Effector CD4-positive, alpha-beta T cell (primary cell): Measurements from ENCODE around the gene MALT1.
A peak's percentile ranks its signal among the peaks of the same experiment; 100 is the strongest.

Source experiments
- DNase-seq: peaks from one replicate; pipeline ENCODE4 v3.0.0-alpha.2; 2020

MALT1 gene

DNA sequence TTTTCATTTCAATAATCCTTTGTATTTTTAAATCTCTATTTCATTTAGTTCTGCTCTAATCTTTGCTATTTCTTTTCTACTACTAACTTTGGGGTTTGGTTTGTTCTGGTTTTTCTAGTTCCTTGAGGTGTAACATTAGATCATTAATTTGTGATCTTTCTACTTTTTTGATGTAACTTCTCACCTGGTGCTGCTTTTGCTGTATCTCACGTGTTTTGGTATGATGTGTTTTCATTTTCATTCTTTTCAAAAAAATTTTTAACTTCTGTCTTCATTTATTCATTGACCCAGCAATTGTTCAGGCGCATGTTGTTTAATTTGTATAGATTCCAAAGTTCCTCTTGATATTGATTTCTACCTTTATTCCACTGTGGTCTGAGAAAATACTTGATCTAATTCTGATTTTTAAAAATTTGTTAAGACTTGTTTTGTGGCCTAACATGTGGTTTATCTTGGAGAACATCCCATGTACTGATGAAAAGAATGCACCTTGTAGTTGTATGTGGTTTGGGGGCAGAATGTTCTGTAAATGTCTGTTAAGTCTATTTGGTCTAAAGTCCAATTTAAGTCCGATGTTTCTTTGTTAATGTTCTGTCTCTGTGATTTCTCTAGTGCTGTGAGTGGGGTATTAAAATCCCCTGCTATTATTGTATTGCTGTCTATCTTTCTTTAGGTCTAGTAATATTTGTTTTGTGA, 17.3 kb upstream of the MALT1 start:
- no peak for DNase-seq

DNA sequence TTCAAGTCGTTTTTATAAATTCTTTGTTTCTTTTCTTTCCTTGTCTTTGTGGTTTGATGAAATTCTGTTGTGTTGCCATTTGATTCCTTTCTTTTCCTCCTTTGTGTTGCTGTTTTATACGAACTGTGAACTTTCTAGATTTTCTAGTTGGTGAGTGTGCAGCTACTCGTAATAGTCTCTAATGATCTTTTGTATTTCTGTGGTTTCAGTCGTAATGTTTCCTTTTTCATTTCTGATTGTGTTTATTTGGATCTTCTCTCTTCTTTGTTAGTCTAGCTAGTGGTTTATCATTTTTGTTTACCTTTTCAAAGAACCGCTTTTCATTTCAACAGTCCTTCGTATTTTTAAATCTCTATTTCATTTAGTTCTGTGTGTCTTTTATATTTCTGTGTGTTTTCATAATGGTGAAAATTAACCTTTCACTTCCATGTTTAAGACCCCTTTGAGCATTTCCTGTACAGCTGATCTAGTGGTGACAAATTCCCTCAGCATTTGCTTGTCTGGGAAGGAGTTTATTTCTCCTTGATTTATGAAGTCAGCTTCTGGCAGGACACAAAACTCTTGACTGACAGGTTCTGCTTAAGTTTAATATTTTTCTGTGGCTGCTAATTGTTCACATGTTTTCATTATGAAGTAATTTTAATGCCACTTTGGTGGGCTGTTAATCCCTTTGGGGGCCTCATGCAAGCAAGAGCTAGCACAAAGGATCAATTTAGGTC, 16.2 kb upstream of the MALT1 start:
- DNase-seq = no peak

- no peak for DNase-seq
Measured at GRCh38 chr18:58657081-58657480, 14.2 kb upstream of the MALT1 start.

- no peak for DNase-seq
Measured at GRCh38 chr18:58657494-58657893, 13.8 kb upstream of the MALT1 start.

DNA sequence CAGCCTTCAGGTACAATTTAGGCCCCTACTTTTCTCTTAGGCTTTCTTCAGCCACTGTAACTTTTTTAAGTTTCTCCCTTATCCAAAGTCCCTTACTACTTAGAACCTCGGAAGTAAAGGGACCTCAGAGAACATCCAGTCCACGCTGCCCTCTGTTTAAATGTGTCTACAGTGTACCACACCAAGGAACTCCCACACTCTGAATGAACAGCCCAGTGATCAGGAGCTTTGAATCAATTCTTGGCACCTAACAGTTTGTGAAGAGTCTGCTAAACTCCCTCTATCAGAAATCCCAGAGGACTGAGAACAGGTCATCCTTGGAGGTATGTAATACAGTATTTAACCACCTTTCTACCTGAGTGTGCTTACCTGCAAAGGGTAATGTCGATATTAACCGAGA, 11.6 kb upstream of the MALT1 start:
- no peak for DNase-seq

DNA sequence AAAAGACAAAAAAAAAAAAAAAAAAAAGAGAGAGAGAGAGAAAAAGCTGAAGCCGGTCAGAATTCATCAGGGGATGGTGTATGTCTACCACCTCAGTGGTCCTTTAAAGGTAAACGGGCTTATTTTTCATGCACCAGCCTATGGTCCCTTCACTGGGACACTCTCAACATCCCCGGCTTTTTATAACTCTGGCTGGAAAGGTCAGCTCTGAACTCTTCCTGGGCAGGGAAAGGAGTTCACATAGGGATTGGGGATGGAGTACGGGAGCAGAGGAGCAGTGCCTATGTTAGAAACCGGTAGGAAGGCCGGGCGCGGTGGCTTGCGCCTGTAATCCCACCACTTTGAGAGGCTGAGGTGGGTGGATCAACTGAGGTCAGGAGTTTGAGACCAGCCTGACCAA, 10.3 kb upstream of the MALT1 start:
- DNase-seq = no peak

DNA sequence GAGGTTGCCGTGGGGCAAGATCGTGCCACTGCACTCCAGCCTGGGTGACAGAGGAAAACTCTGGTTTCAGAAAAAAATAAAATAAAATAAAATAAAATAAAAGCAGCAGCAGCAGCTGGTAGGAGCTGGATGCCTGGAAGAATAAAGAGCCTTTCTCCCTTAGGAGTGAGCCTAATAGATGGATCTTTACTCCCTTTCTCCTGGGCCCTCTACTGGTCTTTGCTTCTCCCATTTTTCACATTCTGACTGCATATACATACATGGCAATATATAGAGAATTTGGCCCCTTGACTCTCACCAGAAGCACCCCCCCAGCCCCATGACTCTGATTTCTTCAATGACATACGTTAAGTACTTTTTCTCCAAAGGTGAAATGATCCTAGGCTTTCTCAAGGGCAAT, 9.8 kb upstream of the MALT1 start:
- DNase-seq = no peak

DNA sequence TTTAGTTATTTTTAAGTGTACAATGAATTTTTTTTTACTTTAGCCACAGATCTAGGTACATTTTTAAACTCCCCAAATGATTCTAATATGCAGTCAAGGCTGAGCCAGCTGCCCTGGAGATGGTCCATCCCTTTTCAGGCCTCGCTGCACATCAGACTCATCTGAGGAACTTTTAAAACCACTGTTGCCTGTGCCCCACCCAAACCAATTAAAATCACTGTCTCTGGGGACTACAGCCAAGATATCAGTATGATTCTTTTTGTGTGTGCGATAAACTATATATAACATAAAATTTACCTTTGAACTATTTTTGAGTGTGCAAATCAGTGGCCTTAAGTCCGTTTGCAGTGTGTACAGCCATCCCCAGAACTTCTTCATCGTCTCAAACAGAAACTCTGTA, 9.1 kb upstream of the MALT1 start:
- DNase-seq = no peak

- DNase-seq = no peak
Measured at GRCh38 chr18:58666176-58666575, 5.1 kb upstream of the MALT1 start.

DNA sequence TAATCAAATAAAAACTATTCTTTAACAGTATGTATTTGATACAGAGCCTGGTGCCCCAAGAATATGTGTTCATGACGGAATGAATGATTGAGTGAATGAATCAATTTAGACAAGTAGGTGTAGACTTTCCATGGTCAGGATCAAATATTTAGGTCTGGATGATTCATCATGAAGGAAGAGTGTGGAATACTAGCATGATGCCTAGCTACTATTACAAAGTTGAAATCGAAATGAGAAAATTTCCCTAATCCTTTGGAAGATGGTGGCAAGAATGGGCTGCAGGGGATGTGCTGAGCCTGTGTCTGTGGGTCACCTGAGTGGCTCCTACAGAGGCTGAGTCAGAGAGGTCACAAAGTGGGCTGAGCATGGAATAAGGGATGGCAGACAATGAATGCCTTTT, 3.1 kb upstream of the MALT1 start:
- DNase-seq = no peak

GRCh38 chr18:58668897-58669296, 2.4 kb upstream of the MALT1 start:
- no peak for DNase-seq

DNA sequence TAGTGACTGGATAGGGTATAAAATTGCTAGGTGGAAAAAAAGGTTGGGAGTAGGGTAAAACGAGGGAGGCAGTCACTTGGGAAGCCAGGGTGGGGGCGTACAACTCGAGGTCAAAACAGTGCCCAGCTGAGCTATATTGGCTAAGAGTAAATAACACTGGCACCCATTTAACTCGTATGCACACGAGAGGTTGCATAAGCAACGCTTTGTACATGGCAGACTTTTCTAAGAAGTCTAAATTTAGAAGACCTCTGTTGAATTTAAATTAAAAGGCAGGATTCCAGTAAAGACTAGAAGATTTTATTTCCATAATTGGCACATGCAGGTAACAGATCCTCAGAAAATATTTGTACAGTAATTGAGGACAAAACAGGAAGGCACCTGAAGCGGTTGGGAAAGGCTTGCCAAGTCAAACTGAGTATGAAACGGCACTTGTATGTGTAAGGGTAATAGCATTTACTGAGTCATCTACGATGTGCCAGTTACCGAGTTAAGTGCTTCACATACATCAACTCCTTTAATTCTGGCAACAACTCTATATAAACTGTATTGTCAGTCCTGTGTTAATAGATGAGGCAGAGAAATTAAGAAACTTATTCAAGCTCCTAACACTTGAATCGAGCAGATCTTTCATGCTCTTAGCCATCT, 1.4 kb upstream of the MALT1 start:
- DNase-seq = no peak

- no peak for DNase-seq
Measured at GRCh38 chr18:58670404-58671110, 708 bp upstream of the MALT1 start.

- peak; percentile 50 for DNase-seq
Measured at GRCh38 chr18:58671632-58672564, 633 bp downstream of the MALT1 start.

GRCh38 chr18:58674159-58674558, 2.9 kb downstream of the MALT1 start:
- no peak for DNase-seq

- DNase-seq = no peak
Measured at GRCh38 chr18:58674863-58675472, 3.7 kb downstream of the MALT1 start.

- no peak for DNase-seq
Measured at GRCh38 chr18:58676270-58676669, 5.0 kb downstream of the MALT1 start.

DNA sequence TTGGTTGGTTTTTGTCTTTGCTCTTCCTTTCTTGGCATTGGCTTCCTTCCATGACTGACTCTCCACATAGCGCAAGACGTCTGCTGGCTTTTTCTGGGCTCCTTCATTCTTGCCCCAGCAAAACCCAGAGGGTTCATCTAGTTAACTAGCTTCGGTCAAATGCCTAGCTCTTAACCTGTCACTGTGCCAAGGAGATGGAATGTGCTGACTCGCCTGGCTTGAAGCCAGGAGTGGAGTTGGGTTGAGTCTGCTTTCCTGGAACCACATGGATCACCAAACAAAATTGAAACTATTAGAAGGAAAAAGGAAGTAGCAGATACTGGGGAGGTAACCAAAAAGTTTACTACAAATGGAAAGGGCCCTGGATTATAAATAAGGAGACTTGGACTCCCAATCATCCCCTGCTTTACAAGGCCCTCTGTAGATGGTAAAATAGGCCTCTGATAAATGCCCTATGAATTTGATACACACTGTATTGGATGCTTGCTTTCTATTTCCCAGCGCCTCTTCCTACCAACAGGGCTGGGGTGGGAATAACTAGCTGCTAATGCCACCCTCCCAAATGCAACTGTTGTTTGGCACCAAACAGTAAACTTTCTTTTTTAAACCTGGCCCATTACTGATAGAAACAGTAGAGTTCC, 11.3 kb downstream of the MALT1 start:
- DNase-seq = no peak

GRCh38 chr18:58687871-58688308, 16.6 kb downstream of the MALT1 start:
- DNase-seq = peak; percentile 59

- DNase-seq = no peak
Measured at GRCh38 chr18:58690259-58690658, 19.0 kb downstream of the MALT1 start.

- no peak for DNase-seq
Measured at GRCh38 chr18:58691256-58691655, 20.0 kb downstream of the MALT1 start.
